ENCODE measurements around the gene TBX15.

DNA sequence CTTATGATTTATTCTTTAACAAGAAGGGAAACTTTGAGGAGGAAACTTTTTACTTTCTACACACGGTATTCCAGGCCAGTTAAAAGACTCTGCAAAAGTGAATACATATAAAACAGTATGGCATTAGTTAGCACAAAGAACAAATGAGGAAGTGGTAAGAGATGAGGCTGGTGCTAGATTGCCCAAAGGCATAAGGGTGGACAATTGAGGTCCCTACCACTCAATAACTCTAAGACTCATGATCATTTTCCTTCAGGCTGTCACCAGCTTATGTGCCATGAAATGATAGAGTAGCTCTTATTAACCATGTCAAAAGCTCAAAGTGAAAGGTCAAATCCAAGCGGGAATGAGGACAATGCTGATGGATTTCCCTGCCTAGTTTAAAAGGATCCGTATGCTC, 124.5 kb downstream of the TBX15 start:
- TF ChIP-seq, protein P1, sequence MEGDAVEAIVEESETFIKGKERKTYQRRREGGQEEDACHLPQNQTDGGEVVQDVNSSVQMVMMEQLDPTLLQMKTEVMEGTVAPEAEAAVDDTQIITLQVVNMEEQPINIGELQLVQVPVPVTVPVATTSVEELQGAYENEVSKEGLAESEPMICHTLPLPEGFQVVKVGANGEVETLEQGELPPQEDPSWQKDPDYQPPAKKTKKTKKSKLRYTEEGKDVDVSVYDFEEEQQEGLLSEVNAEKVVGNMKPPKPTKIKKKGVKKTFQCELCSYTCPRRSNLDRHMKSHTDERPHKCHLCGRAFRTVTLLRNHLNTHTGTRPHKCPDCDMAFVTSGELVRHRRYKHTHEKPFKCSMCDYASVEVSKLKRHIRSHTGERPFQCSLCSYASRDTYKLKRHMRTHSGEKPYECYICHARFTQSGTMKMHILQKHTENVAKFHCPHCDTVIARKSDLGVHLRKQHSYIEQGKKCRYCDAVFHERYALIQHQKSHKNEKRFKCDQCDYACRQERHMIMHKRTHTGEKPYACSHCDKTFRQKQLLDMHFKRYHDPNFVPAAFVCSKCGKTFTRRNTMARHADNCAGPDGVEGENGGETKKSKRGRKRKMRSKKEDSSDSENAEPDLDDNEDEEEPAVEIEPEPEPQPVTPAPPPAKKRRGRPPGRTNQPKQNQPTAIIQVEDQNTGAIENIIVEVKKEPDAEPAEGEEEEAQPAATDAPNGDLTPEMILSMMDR (IDR thresholded peaks at IDR 0.05), result no peak
- TF ChIP-seq POLR2A (IDR thresholded peaks at IDR 0.05), result no peak
